CD4-positive, alpha-beta T cell (primary cell): ENCODE data around the gene EFHD2. TPM values are rescaled to one million over a fixed set of nuclear protein-coding genes. Genes with fewer than 3 reads are reported as not detected.

Source experiments
- ATAC-seq: fragments of 200-7000 bp; cut with Tn5 transposase; one replicate; pipeline ENCODE4 v1.10.0; 2022; ENCODE audit warnings: mild to moderate bottlenecking; ENCODE audit not compliant: poor library complexity
- CTCF ChIA-PET: fragments of 350-600 bp; sonication (Branson Sonifier 250); formaldehyde crosslinking; loops from one replicate; lab custom pipeline; 2021; ENCODE audit warnings: antibody characterized with exemption, inconsistent platforms; lab: Charles Lee
- POLR2A ChIA-PET: fragments of 350-600 bp; sonication (Branson Sonifier 250); formaldehyde crosslinking; loops from one replicate; lab custom pipeline; 2021; ENCODE audit warnings: antibody characterized with exemption, inconsistent platforms; lab: Charles Lee
- DNase-seq, 14 experiments: peaks; one replicate each; pipeline ENCODE4 v3.0.0-alpha.2; 2013 to 2020; ENCODE audit warnings: mixed read lengths in 2 of 14
- H3K27ac ChIP-seq, 2 donors: one replicate each; pipeline versions ENCODE4 v1.5.1 to v1.7.0; 2013; ENCODE audit warnings: low read length in 2 of 2, low read depth in 1 of 2, mild to moderate bottlenecking in 1 of 2
- H3K27me3 ChIP-seq, 2 experiments: 1 replicate in 1 of 2; 2 replicates in 1 of 2; pipeline versions ENCODE4 v1.6.1 to v1.7.0; 2013; ENCODE audit warnings: low read length in 2 of 2, control low read depth in 1 of 2, mild to moderate bottlenecking in 1 of 2, moderate library complexity in 1 of 2; ENCODE audit not compliant: insufficient read depth in 2 of 2, control insufficient read depth in 1 of 2
- H3K36me3 ChIP-seq: one replicate; pipeline ENCODE4 v1.6.1; 2013; ENCODE audit warnings: low read length, control low read depth; ENCODE audit not compliant: insufficient read depth
- H3K4me1 ChIP-seq: one replicate; pipeline ENCODE4 v1.6.1; 2013; ENCODE audit warnings: low read length, control low read depth; ENCODE audit not compliant: insufficient read depth
- H3K4me3 ChIP-seq: one replicate; pipeline ENCODE4 v1.5.1; 2013; ENCODE audit warnings: mild to moderate bottlenecking, low read length, moderate library complexity
- H3K9me3 ChIP-seq, 2 experiments: 1 replicate in 1 of 2; 2 replicates in 1 of 2; pipeline versions ENCODE4 v1.6.1 to v1.7.0; 2013; ENCODE audit warnings: low read length in 2 of 2, mild to moderate bottlenecking in 2 of 2, control low read depth in 1 of 2, moderate library complexity in 1 of 2; ENCODE audit not compliant: control insufficient read depth in 1 of 2, insufficient read depth in 1 of 2
- H3K27ac Mint-ChIP-seq: one replicate; pipeline ENCODE4 v1.8.0; 2020; ENCODE audit warnings: mixed read lengths
- H3K27me3 Mint-ChIP-seq: one replicate; pipeline ENCODE4 v1.8.0; 2021; ENCODE audit warnings: mixed read lengths
- H3K36me3 Mint-ChIP-seq: one replicate; pipeline ENCODE4 v1.8.0; 2021; ENCODE audit warnings: low read depth, mixed read lengths
- H3K4me1 Mint-ChIP-seq: one replicate; pipeline ENCODE4 v1.8.0; 2021; ENCODE audit warnings: low read depth, mixed read lengths
- H3K4me3 Mint-ChIP-seq: one replicate; pipeline ENCODE4 v1.8.0; 2020; ENCODE audit warnings: mild to moderate bottlenecking, mixed read lengths
- H3K9me3 Mint-ChIP-seq: one replicate; pipeline ENCODE4 v1.8.0; 2020; ENCODE audit warnings: mixed read lengths
- CTCF ChIP-seq: fragments of 200-600 bp; IDR thresholded peaks from one replicate; pipeline ENCODE4 v1.8.0; 2022; ENCODE audit warnings: antibody characterized with exemption, mild to moderate bottlenecking
- intact Hi-C, 2 experiments: fragments of 100-400 bp; cut with DNase I in 1 of 2; cut with micrococcal nuclease in 1 of 2; formaldehyde crosslinking; loops; one replicate each; pipeline versions ENCODE4 v1.15.1 to v1.9.0; 2023 to 2025; cut with DNase I, micrococcal nuclease
- total RNA-seq, 174 experiments: library from RNA in 2 of 174; stranded (reverse) in 2 of 174; gene quantifications; one replicate each; pipeline ENCODE4 v1.2.3 and lab custom pipeline; 2021 to 2026

Gene EFHD2
- total RNA-seq, 2 experiments from 2014 or later: 79.1 to 80.9 TPM

DNA sequence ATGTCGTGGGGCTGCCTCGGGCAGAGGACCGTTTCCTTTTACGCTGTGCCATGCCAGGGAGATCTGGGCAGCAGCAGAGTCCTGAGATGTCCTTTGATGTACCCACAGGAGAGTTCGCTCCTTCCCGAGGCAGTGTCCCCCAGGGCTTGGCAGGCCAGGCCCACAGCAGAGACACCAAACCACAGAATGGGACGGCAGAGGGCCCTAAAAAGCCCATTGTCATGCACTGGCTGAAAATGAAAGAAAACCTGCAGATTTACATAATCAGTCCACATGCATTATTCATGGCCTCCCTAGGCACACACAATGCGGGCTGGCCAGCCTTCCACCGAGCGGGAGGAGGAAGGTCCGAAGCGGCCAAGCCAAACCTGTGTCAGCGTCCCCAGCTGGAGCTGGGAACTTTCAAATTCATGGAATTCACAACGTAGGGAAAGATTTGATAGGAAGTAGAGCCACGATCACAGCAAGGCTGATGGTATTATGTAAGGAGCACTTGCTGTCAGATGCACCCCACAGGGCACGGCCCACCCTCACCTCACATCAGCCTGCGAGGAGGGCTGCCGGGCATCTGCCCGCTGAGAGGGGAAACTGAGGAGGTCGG lies 25.3 kb upstream of the EFHD2 start:
- H3K4me3 ChIP-seq: no peak overlapping the region
- H3K36me3 ChIP-seq: no peaks in the 10 kb centered on the region
- H3K9me3 Mint-ChIP-seq: no peaks in the 10 kb centered on the region
- TF ChIP-seq CTCF: no peak
- no peaks in the 10 kb centered on the region for H3K36me3 Mint-ChIP-seq
- ATAC-seq (no peak), DNase-seq (peak in 2 of 14 experiments; percentile 25 to 30)
- H3K27ac ChIP-seq: no peak overlapping the region
- intact Hi-C loops: no loop called here
- H3K27ac Mint-ChIP-seq: no peak overlapping the region
- ChIA-PET POLR2A (no interaction called here), CTCF (interaction anchor here (1.3 kb wide), 1 partner anchor 47 kb away, joined by 3 read pairs; no protein-coding TSS in a partner anchor)
- no peaks in the 10 kb centered on the region for H3K9me3 ChIP-seq
- peaks cover 12% of the 10 kb centered on the region for H3K4me1 ChIP-seq
- H3K4me1 Mint-ChIP-seq: no peaks in the 10 kb centered on the region
- H3K4me3 Mint-ChIP-seq: no peak overlapping the region
- peaks cover 5 to 11% of the 10 kb centered on the region in 2 experiments for H3K27me3 ChIP-seq
- peaks cover 46% of the 10 kb centered on the region for H3K27me3 Mint-ChIP-seq

- no peaks in the 10 kb centered on the region for H3K36me3 ChIP-seq
- POLR2A ChIA-PET: no interaction called here
- Mint-ChIP-seq H3K9me3 (no peaks in the 10 kb centered on the region), H3K36me3 (no peaks in the 10 kb centered on the region), H3K27ac (no peak overlapping the region), H3K4me1 (no peaks in the 10 kb centered on the region), H3K27me3 (peaks cover 47% of the 10 kb centered on the region), H3K4me3 (no peak overlapping the region)
- no peak overlapping the region for H3K4me3 ChIP-seq
- CTCF ChIA-PET: interaction anchor here (1.4 to 2.0 kb wide), 2 partner anchors 46 to 62 kb away, joined by 5 to 7 read pairs; no protein-coding TSS in a partner anchor
- H3K9me3 ChIP-seq: no peaks in the 10 kb centered on the region
- ATAC-seq: no peak
- TF ChIP-seq CTCF: no peak
- DNase-seq: no peak
- H3K4me1 ChIP-seq: peaks cover 12% of the 10 kb centered on the region
- no peak overlapping the region for H3K27ac ChIP-seq
- intact Hi-C loops: loop anchor here in 1 of 2 experiments (5.0 kb wide), 1 partner anchor 53 kb away; no protein-coding TSS in a partner anchor
- peaks cover 5 to 11% of the 10 kb centered on the region in 2 experiments for H3K27me3 ChIP-seq
Measured at GRCh38 chr1:15385420-15385819, 24.3 kb upstream of the EFHD2 start.

- peaks cover 12% of the 10 kb centered on the region for H3K4me1 ChIP-seq
- H3K36me3 Mint-ChIP-seq: no peaks in the 10 kb centered on the region
- no peak overlapping the region for H3K4me3 ChIP-seq
- H3K27me3 Mint-ChIP-seq: peaks cover 47% of the 10 kb centered on the region
- H3K27ac ChIP-seq: no peak overlapping the region
- H3K36me3 ChIP-seq: no peaks in the 10 kb centered on the region
- DNase-seq: peak in 2 of 14 experiments; percentile 11 to 24
- no peaks in the 10 kb centered on the region for H3K4me1 Mint-ChIP-seq
- no peaks in the 10 kb centered on the region for H3K9me3 Mint-ChIP-seq
- H3K4me3 Mint-ChIP-seq: no peak overlapping the region
- POLR2A ChIA-PET: no interaction called here
- no peaks in the 10 kb centered on the region for H3K9me3 ChIP-seq
- no peak overlapping the region for H3K27ac Mint-ChIP-seq
- ATAC-seq: no peak
- intact Hi-C loops: loop anchor here in 1 of 2 experiments (5.0 kb wide), 1 partner anchor 54 kb away; no protein-coding TSS in a partner anchor
- CTCF ChIA-PET: interaction anchor here (1.4 to 2.0 kb wide), 2 partner anchors 45 to 63 kb away, joined by 5 to 7 read pairs; no protein-coding TSS in a partner anchor
- no peak for TF ChIP-seq CTCF
- H3K27me3 ChIP-seq: peaks cover 5 to 11% of the 10 kb centered on the region in 2 experiments
Measured at GRCh38 chr1:15386164-15386749, 23.4 kb upstream of the EFHD2 start.
